GM12875 (cell line): ENCODE measurements around the gene MDM1.

Experiments
- H3K4me3 ChIP-seq: one replicate; pipeline ENCODE4 v1.5.1; 2011; ENCODE audit warnings: low read depth, low read length, control low read depth
- CTCF ChIP-seq: IDR thresholded peaks from 2 replicates; pipeline ENCODE4 v1.5.1; 2011; ENCODE audit warnings: low read depth, mild to moderate bottlenecking, control low read depth, inconsistent platforms, low read length, moderate library complexity, borderline replicate concordance; ENCODE audit not compliant: insufficient read depth

Gene MDM1

DNA sequence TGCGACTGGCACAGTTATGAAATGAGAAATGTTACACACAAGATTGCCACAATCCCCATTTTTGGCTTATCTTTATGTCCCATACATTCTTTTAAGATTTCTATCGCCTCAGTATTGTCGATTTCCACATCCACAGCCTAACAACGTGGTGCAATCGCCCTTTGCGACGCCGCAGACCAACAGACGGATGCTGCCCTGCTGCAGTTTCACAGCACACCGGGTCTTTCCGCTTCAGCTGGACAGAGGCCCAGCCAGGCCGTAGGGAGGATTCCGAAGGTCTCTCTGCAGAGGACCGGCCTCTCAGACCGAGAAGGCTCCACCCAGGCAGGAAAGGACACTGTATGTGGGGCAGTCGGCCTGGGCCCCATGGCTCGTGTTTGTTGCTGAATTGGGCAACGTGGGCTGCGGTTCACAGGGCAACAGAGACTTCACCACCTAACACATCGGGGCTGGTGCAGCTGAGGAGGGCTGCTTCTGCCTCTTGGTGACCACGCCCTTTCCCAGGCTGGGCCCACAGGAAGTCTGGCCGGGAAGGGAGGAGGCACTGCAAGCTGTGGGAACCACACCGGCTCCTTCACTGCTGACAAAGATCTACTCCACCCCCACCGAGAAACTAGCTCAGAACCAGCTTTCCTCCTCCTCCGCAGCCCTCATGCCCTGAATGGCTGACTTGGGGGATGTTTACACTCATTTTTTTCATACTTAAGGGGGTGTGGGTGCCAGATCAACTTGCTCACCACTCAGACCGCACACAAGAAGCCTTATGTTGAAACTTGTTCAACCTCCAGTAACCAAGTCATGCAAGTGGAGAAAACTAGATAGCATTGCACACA is 32.9 kb upstream of the MDM1 start:
- peak overlapping the region; percentile 38 for H3K4me3 ChIP-seq
- no peak for TF ChIP-seq CTCF

- H3K4me3 ChIP-seq = no peak overlapping the region
- TF ChIP-seq CTCF = no peak
These were observed 32.2 kb upstream of the MDM1 start for GRCh38 chr12:68364328-68364727.

DNA sequence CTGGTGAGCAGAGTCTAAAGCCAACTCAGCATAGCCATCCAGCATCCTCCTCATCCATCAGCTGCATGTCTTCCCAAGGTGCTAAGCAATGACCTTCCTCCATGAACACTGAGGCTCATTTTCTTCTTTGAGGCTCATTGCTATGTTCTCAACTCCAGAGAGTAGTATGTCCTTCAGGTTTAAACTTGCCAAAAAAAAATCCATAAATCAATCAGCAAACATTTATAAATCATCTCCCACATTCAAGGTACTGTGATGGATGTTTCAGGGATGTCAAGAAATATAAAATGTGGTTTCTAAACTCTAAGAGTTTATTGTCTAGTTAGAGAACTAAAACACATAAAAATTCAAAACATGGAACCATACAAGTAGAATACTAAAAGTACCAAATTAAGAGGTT is 29.8 kb upstream of the MDM1 start:
- H3K4me3 ChIP-seq = no peak overlapping the region

DNA sequence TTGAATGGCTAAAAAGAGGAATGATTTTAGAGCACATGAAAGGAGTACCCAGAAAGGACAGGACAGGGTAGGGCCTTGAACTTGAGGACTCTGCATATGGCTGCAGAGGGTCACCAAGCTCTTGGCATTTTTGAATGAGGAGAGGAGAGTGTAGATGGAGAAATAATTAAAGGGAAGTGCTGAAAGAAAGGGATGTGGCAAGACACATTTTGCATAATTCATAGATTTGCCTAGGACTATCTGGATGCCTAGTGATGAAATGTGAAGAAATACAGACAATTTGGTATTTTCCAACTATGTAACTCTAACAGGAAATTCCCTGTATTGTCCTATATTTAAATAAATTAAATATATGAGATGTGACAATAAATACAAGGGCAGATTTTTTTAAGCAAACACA is 27.5 kb upstream of the MDM1 start:
- no peak overlapping the region for H3K4me3 ChIP-seq
- TF ChIP-seq CTCF = no peak

More for the DNA sequence above, 29.8 kb upstream of the MDM1 start:
- no peak for TF ChIP-seq CTCF

DNA sequence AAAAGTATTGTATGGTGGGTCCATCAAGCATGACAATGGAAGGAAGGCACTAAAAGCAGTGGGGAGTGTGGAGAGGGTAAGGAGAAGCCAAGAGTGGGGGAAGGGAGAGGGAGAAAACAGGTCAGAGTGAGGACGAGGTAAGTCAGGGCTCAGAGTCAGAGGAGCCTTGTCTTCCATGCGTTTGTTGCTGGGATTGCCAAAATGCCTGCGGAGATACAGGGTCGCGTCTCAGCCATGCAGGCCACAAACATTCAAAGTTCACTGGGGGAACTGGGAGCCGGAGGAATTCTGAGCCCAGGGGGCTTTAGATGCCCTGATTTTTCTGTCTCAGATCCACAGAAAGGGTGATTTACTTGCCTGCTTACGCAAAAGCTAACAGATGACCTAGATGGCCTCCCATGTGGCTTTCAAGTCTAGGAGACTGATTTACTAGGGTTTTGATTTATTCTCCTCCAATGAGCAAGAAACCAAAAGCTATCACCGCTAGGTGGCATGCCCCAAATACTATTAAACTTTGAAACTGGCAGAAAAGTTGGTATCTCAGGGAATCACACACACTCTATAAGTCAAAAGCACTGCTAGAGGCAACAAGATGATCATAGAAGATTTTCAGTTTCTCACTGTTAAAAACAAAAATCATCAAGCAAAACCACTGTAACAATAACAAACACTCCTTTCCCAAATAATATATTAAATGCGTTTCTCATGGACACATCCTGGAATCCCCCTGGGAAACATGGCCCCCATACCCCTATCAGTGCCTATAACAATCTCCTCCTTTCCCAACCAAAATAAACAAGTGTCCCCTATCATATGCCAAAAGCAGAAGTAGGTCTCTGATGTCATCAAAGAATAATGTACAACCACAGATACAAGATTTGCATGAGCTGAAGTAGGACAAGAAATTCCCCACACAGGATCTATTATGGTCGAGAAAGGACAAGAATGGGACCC is 26.6 kb upstream of the MDM1 start:
- no peak overlapping the region for H3K4me3 ChIP-seq
- TF ChIP-seq CTCF = peak; percentile 48; the same call in 1 of the 2 replicates

DNA sequence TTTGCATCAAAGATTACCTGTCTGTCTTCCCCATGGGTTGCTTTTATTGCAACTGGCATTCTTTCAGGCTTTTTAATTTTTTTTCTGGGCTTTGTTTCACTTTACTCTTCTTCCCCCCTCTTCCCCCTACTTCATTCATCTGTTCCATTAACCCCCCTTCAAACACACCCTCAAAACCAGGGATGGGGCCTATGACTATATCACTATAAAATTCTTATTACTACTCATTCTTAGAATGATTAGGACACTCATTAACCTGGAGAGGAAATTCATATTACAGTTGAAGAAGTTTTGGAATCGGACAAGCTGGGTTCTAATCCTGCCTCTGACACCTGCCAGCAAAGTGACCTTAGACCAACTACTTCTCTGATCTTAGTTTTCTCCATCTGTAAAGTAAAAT is 24.8 kb upstream of the MDM1 start:
- TF ChIP-seq CTCF = no peak
- no peak overlapping the region for H3K4me3 ChIP-seq
